Right lobe of liver (tissue), 4 donors: Measurements from ENCODE around the gene LRFN2.

ENCODE experiments used
- CTCF ChIP-seq, 4 donors: fragments of 200-600 bp in 3 of 4; fragments of 450-650 bp in 1 of 4; IDR thresholded peaks; one replicate each; pipeline versions ENCODE4 v1.5.1 to v1.8.0; 2016 to 2022; ENCODE audit warnings: antibody characterized with exemption in 4 of 4, mild to moderate bottlenecking in 2 of 4
- POLR2A ChIP-seq: fragments of 450-650 bp; IDR thresholded peaks from one replicate; pipeline ENCODE4 v1.6.1; 2017; ENCODE audit warnings: antibody characterized with exemption, mild to moderate bottlenecking
- donor health status: DM: no; HTN: no; CAD: no.
- donor health status: DM: no; HTN: no; CAD: no.
- donor health status: DM: no; HTN: yes; CAD: no.

- TF ChIP-seq POLR2A = no peak
- no peak for TF ChIP-seq CTCF (IDR thresholded peaks at IDR 0.05)
Observed at GRCh38 chr6:40353197-40353966, 233.8 kb downstream of the LRFN2 start.
